Activated gamma-delta T cell treated with Interleukin-2 at 50 U/mL for 16 hours (primary cell): Measurements from ENCODE around the gene SPDEF.

ENCODE experiments used
- DNase-seq: peaks from one replicate; pipeline ENCODE4 v3.0.0-alpha.2; 2020

Gene SPDEF

DNA sequence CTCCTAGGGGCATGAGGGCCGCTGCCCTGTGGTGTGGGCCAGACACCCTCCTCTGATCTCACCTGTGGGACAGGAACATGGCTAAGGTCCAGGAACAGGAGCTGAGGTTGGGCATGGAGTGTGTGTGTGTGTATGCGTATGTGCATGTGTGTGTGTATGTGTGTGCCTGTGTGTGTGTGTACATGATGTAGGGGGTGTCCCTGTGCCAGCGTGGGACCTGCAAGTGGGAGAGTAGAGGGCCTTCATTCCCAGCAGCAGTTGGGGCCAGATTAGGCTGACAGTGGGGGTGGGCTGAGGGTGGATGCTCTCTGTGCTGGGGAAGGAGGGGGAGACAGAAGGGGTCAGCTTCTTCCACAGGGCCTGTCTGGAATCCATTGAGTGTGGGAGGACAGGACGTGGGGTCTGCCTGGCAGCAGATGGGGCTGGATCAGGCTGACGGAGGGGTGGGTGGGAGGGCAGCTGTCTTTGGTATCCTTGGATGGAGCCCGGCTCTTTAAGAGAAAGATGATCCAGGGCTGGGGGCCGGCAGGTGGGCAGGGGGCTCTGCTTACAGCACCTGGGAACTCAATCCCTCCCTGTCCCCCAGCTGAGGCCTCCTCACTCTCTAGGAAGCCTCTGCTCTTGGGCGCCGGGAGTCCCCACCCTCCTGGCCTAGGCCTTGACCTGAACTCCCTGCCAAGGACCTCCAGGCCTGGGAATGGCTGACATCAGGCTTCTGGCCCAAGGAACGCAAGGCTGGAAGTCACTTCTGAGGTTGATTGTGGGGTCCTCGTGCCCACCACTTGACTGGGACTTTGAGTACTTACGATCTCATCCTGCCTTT is 44.0 kb downstream of the SPDEF start:
- no peak for DNase-seq

DNA sequence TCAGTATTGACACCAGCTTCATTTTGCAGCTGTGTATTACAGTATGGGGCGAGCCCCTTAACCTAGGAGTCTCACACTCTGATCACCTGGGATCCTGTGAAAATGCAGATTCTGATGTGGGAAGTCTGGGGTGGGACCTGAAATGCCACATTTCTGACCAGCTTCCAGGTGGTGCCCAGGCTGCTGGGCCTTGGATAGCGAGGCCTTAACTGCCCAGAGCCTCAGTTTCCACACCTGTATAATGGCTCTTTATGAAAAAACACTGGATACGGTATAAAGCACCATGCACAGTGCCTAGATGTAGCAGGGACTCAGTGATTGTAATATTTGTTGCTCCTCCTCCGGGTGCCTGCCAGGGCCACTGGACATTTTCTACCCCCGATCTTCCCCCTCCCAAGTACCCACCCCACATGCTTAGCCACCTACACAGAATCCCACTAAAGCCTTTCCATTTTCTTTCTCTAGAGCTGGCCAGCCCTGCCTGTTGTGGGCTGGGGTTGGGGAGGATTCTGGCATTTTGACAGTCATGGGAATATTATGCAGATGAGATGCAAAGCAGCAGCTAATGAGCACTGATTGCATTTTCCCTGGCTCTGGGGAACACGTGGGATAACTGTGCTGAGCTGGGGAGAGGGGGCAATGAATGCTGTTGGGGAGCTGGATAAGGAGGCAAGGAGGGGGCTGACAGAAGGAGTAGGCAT is 44.8 kb downstream of the SPDEF start:
- no peak for DNase-seq

DNA sequence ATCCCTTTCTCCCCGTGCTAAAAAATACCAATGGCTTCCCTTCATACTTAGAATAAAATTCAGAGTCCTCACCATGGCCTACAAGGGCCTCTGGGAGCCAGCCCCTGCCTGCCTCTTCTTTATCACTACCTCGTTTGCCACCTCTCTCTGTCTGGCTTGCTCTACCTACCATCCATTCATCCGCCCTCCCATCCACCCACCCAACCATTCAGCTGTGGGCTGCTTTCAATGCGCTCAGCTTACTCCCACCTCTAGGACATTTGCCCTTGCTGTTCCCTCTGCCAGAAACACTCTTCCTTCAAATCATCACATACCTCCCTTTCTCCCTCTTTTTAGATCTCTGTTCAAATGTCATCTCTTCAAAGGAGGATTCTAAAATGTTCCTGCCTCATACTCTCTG is 45.8 kb downstream of the SPDEF start:
- DNase-seq: no peak

DNA sequence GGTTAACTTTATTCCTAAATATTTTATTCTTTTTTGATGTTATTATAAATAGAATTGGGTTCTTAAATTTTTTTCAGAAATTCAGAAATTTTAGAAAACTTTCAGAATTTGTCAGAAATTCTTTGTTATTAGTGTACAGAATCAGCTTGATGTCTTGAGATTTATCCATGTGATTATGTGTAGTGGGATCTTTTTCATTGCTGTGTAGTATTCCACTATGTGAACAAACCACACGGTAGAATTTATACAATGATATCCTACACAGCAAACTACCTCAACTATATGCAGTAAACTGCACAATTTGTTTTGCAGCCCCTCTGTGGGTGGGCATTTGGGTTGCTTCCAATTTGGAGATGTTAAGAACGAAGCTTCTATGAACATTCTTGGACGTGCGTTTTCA is 46.3 kb downstream of the SPDEF start:
- DNase-seq: no peak

DNA sequence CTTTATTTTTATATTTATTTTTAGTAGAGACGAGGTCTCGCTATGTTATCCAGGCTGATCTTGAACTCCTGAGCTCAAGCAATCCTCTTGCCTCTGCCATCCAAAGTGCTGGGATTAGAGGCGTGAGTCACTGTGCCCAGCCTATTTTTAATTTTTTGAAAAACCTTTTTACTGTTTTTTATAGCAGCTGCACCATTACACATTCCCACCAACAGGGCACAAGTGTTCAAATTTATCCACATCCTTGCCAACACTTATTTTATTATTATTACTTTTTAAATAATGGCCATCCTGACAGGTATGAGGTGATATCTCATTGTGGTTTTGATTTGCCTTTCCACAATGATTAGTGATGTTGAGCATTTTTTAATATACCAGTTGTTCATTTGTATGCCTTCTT is 47.7 kb downstream of the SPDEF start:
- DNase-seq: no peak

DNA sequence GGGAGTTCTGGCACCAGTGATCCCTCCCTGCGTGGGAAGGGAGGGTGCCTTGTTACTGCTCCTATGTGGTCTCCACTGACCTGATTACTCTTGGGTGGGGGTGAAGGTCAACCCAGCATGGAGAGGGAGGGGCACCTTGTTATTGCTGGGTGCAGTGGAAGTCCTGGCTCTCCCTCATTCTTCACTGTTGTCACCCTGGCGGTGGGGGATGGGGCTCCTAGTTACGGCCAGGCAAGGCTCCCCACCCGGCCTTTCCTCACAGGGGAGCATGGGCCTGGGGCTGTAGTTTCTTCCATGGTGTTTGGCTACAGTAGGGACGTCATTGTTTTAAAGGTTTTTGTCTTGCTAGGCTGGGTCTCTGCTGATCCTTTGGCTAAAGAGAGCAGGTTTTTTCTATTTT is 49.4 kb downstream of the SPDEF start:
- no peak for DNase-seq

DNA sequence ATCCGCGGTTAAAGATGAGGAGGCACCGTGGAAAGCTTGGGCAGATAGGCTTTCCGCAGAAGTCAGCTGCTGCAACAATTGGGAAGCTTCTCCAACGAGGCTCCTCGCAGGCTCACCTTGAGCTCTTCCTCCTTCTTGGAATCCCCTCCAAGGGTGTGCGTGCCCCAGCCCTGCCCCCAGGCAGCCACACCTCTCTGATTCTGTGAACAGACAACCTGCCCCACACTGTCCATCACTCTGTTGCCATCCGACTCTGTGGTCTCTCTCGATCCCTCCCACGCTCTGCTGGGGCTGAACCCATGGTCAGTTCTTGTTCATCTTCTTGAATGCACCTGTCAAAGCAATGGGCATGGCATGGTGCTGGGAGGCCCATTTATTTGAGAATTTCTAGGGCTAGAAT is 58.7 kb downstream of the SPDEF start:
- no peak for DNase-seq

DNA sequence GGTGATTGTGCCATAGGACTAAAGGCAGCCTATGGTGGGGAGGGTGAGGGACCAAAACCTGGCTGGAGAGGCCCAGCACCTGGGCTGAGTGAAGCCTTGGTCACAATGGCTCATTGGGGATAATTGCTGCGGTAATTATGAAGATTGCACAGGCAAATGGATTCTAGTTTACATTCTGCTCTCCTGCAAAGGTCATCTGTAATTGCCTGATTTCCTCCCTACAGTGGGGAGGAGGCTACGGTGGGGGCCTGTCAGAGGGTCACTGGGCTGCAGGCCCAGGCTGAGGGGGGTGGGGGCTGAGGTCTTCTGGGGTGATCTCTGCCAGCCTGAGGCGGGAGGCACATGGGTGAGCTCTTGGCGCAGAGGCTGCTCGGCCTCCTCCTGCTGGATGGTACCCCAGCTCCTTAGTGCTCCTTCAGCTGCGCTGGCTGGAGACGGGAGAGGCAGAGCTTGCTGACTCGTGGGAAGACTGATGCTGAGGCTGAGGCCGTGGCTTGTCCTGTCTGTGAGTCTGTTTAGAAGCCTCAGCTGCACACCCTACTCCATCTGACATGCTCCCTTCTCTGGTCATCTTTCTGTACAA is 59.9 kb downstream of the SPDEF start:
- DNase-seq: no peak

DNA sequence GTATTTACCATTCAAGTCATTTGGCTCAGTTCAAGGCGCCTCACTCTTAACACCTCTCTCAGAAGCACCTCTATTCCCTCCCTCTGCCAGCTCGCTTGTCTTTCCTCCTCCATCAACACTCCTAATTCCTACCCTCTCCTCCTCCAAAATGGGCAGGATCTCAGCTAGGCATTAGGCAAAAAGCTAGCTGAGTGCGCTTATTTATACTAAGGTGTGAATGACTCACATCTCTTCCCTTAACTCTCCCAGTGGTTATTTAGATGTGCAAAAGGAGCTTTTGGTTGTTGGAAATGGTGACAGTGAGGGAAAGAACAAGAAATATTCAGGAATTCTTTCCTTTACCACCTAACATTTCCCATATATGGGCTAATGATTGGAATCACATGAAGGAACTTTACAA is 61.2 kb downstream of the SPDEF start:
- DNase-seq: no peak

DNA sequence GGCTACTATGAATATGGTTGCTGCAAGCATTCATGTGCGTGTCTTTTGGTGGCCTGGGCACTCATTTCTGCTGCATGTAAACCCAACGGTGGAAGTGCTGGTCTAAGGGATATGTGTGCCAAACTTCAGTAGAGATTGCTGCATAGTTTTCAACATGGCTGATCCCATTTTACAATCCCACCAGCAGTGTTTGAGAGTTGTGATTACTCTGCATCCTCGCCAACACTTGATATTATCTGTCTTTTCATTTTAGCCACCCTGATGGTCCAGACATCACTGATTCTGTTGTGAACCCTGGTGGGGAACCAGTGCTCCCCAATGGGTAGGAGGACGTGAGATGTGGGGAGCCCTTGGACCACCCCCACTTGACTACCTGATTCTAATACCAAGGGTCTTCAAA is 62.8 kb downstream of the SPDEF start:
- DNase-seq: no peak

DNA sequence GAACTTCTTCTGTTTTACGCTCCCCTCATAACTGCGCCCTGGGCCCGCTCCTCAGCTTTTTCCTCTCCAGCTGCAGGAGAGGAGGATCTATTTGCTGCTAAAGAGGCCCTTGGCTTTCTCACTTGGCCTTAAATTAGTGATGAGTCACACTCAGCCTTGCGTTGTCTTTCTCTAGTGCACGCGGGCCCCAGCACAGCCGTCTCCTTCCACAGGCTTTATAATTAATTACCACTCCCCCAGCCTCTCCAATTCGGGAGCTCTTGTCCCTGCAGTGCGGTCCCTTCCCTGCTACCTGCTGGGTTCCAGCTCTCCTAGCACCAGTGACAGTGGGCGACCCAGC is 65.1 kb downstream of the SPDEF start:
- no peak for DNase-seq

DNA sequence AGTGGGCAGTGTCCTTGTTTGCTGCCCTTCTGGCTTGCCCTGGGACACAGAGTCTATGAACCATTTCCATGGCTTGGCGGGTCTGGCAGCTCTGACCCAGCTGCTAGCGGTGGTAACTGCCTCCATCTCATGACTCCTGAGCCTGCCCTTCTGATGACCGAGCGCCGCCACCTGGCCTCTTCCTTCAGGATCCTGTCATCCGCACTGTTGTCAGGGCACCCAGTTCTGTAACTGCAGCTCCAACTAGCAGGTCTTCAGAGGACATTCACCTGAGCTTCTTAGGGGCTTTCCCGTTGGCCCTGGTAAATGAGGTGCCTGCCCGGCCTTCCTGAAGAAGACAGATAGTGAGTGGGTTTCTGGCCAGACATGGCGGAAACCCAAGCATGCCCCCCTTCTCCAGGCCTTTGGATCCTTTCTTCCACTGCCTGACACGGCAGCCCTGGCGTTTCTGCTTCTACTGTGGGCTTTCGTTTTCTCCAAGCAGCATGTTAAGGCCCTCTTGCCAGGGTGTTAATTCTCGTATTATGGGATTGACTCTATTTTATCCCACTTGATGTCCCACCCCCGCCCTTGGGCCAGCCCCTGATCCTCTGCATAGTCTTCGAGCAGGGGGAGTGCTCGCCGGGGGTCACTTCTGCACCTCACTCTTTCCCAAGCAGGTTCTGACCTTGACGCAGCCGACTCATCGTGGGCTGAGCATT is 65.6 kb downstream of the SPDEF start:
- DNase-seq: no peak

DNA sequence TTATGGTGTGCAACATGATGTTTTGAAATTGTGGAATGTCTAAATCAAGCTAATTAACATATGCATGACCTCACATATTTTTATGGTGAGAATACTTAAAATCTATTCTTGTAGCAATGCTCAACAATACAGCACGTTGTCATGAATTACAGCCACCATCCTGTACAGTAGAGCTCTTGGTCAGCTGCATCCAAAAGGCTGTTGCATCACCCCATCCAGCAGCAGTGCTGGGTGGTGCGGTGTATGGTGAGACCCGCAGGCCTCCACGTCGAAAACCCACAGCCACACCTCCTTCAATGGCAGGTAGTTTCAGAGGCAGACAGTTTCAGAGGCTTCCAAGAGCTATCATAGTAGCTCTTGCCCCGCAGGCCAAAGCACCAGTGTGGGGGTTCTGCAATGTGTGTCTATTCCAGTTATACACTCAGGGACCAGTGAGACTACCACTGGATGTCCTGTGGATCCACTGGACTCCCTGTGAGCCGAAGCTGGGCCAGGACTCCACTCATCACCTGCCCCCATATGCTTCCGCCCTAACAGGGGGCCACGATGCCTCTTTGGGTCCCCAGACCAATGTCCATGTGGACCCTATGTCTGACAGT is 66.8 kb downstream of the SPDEF start:
- DNase-seq: no peak
